CD4-positive, alpha-beta T cell (primary cell): Measurements from ENCODE around the gene PTPRD. TPM values are rescaled to one million over a fixed set of nuclear protein-coding genes. Genes with fewer than 3 reads are reported as not detected.
"Not testable (repeated sequence)": the region's sequence is repeated elsewhere in the genome, so short reads cannot be mapped to it uniquely, and the experiment has no call there.

Source experiments
- ATAC-seq: fragments of 200-7000 bp; cut with Tn5 transposase; one replicate; pipeline ENCODE4 v1.10.0; 2022; ENCODE audit warnings: mild to moderate bottlenecking; ENCODE audit not compliant: poor library complexity
- CTCF ChIA-PET: fragments of 350-600 bp; sonication (Branson Sonifier 250); formaldehyde crosslinking; loops from one replicate; lab custom pipeline; 2021; ENCODE audit warnings: antibody characterized with exemption, inconsistent platforms; lab: Charles Lee
- POLR2A ChIA-PET: fragments of 350-600 bp; sonication (Branson Sonifier 250); formaldehyde crosslinking; loops from one replicate; lab custom pipeline; 2021; ENCODE audit warnings: antibody characterized with exemption, inconsistent platforms; lab: Charles Lee
- DNase-seq, 14 experiments: peaks; one replicate each; pipeline ENCODE4 v3.0.0-alpha.2; 2013 to 2020; ENCODE audit warnings: mixed read lengths in 2 of 14
- H3K27ac ChIP-seq, 2 donors: one replicate each; pipeline versions ENCODE4 v1.5.1 to v1.7.0; 2013; ENCODE audit warnings: low read length in 2 of 2, low read depth in 1 of 2, mild to moderate bottlenecking in 1 of 2
- H3K27me3 ChIP-seq, 2 experiments: 1 replicate in 1 of 2; 2 replicates in 1 of 2; pipeline versions ENCODE4 v1.6.1 to v1.7.0; 2013; ENCODE audit warnings: low read length in 2 of 2, control low read depth in 1 of 2, mild to moderate bottlenecking in 1 of 2, moderate library complexity in 1 of 2; ENCODE audit not compliant: insufficient read depth in 2 of 2, control insufficient read depth in 1 of 2
- H3K36me3 ChIP-seq: one replicate; pipeline ENCODE4 v1.6.1; 2013; ENCODE audit warnings: low read length, control low read depth; ENCODE audit not compliant: insufficient read depth
- H3K4me1 ChIP-seq: one replicate; pipeline ENCODE4 v1.6.1; 2013; ENCODE audit warnings: low read length, control low read depth; ENCODE audit not compliant: insufficient read depth
- H3K4me3 ChIP-seq: one replicate; pipeline ENCODE4 v1.5.1; 2013; ENCODE audit warnings: mild to moderate bottlenecking, low read length, moderate library complexity
- H3K9me3 ChIP-seq, 2 experiments: 1 replicate in 1 of 2; 2 replicates in 1 of 2; pipeline versions ENCODE4 v1.6.1 to v1.7.0; 2013; ENCODE audit warnings: low read length in 2 of 2, mild to moderate bottlenecking in 2 of 2, control low read depth in 1 of 2, moderate library complexity in 1 of 2; ENCODE audit not compliant: control insufficient read depth in 1 of 2, insufficient read depth in 1 of 2
- H3K27ac Mint-ChIP-seq: one replicate; pipeline ENCODE4 v1.8.0; 2020; ENCODE audit warnings: mixed read lengths
- H3K27me3 Mint-ChIP-seq: one replicate; pipeline ENCODE4 v1.8.0; 2021; ENCODE audit warnings: mixed read lengths
- H3K36me3 Mint-ChIP-seq: one replicate; pipeline ENCODE4 v1.8.0; 2021; ENCODE audit warnings: low read depth, mixed read lengths
- H3K4me1 Mint-ChIP-seq: one replicate; pipeline ENCODE4 v1.8.0; 2021; ENCODE audit warnings: low read depth, mixed read lengths
- H3K4me3 Mint-ChIP-seq: one replicate; pipeline ENCODE4 v1.8.0; 2020; ENCODE audit warnings: mild to moderate bottlenecking, mixed read lengths
- H3K9me3 Mint-ChIP-seq: one replicate; pipeline ENCODE4 v1.8.0; 2020; ENCODE audit warnings: mixed read lengths
- CTCF ChIP-seq: fragments of 200-600 bp; IDR thresholded peaks from one replicate; pipeline ENCODE4 v1.8.0; 2022; ENCODE audit warnings: antibody characterized with exemption, mild to moderate bottlenecking
- intact Hi-C, 2 experiments: fragments of 100-400 bp; cut with DNase I in 1 of 2; cut with micrococcal nuclease in 1 of 2; formaldehyde crosslinking; loops; one replicate each; pipeline versions ENCODE4 v1.15.1 to v1.9.0; 2023 to 2025; cut with DNase I, micrococcal nuclease
- total RNA-seq, 174 experiments: library from RNA in 2 of 174; stranded (reverse) in 2 of 174; gene quantifications; one replicate each; pipeline ENCODE4 v1.2.3 and lab custom pipeline; 2021 to 2026

Gene PTPRD
- total RNA-seq, 2 experiments from 2014 or later, result not detected

GRCh38 chr9:10354591-10354990 is 258.2 kb downstream of the PTPRD start:
- peaks cover 8% of the 10 kb centered on the region for H3K9me3 Mint-ChIP-seq
- POLR2A ChIA-PET, result no interaction called here
- no peak overlapping the region for H3K4me3 Mint-ChIP-seq
- H3K27ac ChIP-seq, result no peak overlapping the region
- intact Hi-C loops, result no loop called here
- no peaks in the 10 kb centered on the region for H3K36me3 ChIP-seq
- no peaks in the 10 kb centered on the region for H3K36me3 Mint-ChIP-seq
- no peaks in the 10 kb centered on the region for H3K4me1 Mint-ChIP-seq
- no peak overlapping the region for H3K4me3 ChIP-seq
- DNase-seq (no peak), ATAC-seq (no peak)
- peaks cover 0 to 5% of the 10 kb centered on the region in 2 experiments for H3K9me3 ChIP-seq
- H3K27ac Mint-ChIP-seq, result no peak overlapping the region
- no peaks in the 10 kb centered on the region for H3K27me3 Mint-ChIP-seq
- no peaks in the 10 kb centered on the region for H3K4me1 ChIP-seq
- no peak for TF ChIP-seq CTCF
- CTCF ChIA-PET, result no interaction called here
- H3K27me3 ChIP-seq, result no peaks in the 10 kb centered on the region

DNA sequence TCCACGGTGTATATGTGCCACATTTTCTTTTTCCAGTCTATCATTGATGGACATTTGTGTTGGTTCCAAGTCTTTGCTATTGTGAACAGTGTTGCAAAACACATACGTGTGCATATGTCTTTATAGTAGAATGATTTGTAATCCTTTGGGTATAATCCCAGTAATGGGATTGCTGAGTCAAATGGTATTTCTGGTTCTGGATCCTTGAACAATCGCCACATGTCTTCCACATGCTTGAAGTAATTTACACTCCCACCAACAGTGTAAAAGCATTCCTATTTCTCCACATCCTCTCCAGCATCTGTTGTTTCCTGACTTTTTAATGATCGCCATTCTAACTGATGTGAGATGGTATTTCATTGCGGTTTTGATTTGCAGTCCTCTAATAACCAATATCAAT is 267.2 kb downstream of the PTPRD start:
- H3K36me3 ChIP-seq, POLR2A ChIA-PET, H3K27me3 Mint-ChIP-seq, H3K27me3 ChIP-seq, H3K4me3 Mint-ChIP-seq, H3K4me1 ChIP-seq, DNase-seq, H3K4me1 Mint-ChIP-seq, H3K9me3 ChIP-seq, H3K4me3 ChIP-seq, CTCF ChIA-PET, H3K27ac ChIP-seq, ATAC-seq, H3K36me3 Mint-ChIP-seq, H3K27ac Mint-ChIP-seq, intact Hi-C loops: not testable (repeated sequence)
- H3K9me3 Mint-ChIP-seq, result peaks cover 12% of the 10 kb centered on the region

GRCh38 chr9:10341057-10341456 is 271.7 kb downstream of the PTPRD start:
- H3K27me3 Mint-ChIP-seq, result no peaks in the 10 kb centered on the region
- no peaks in the 10 kb centered on the region for H3K36me3 Mint-ChIP-seq
- intact Hi-C loops, result no loop called here
- no peaks in the 10 kb centered on the region for H3K4me1 ChIP-seq
- no peak overlapping the region for H3K4me3 Mint-ChIP-seq
- no peaks in the 10 kb centered on the region for H3K36me3 ChIP-seq
- DNase-seq, result no peak
- no peak for ATAC-seq
- no peaks in the 10 kb centered on the region for H3K27me3 ChIP-seq
- no peak overlapping the region for H3K27ac Mint-ChIP-seq
- H3K27ac ChIP-seq, result no peak overlapping the region
- H3K9me3 Mint-ChIP-seq, result peaks cover 9% of the 10 kb centered on the region
- CTCF ChIA-PET, result no interaction called here
- H3K4me1 Mint-ChIP-seq, result no peaks in the 10 kb centered on the region
- no peaks in the 10 kb centered on the region for H3K9me3 ChIP-seq
- TF ChIP-seq CTCF, result no peak
- no peak overlapping the region for H3K4me3 ChIP-seq
- POLR2A ChIA-PET, result no interaction called here

DNA sequence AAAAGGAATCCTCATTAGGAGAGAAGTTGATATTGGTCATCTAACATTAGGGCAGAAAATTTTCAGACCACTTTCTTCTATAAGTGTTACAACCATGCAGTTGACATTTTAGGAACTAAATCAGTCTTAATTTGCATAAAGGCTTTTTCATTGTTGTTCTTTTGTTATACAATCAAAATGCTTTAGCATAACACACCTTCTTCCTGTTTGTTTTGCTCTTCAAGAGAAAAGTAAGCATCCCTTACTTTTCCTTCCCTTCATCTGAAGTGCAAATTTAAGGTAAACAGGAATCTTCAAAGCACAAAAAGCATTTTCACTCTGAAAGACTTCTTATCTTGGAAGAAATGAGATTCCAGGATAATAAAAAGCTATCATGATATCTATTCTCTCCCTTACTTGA is 273.6 kb downstream of the PTPRD start:
- CTCF ChIA-PET, result no interaction called here
- POLR2A ChIA-PET, result no interaction called here
- no peak for TF ChIP-seq CTCF
- Mint-ChIP-seq H3K4me1 (no peaks in the 10 kb centered on the region), H3K27me3 (no peaks in the 10 kb centered on the region), H3K4me3 (no peak overlapping the region), H3K9me3 (peaks cover 9% of the 10 kb centered on the region), H3K27ac (no peak overlapping the region), H3K36me3 (no peaks in the 10 kb centered on the region)
- Histone ChIP-seq H3K4me1 (no peaks in the 10 kb centered on the region), H3K9me3 (no peaks in the 10 kb centered on the region), H3K36me3 (no peaks in the 10 kb centered on the region), H3K4me3 (no peak overlapping the region), H3K27me3 (no peaks in the 10 kb centered on the region), H3K27ac (no peak overlapping the region)
- intact Hi-C loops, result no loop called here
- DNase-seq (no peak), ATAC-seq (no peak)
